HL-60 (cell line): Measurements from ENCODE around the gene SLC6A6.

Experiments
- CTCF ChIP-seq: IDR thresholded peaks from one replicate; pipeline ENCODE4 v1.5.1; 2011; ENCODE audit warnings: low read length, control low read depth, inconsistent platforms; ENCODE audit not compliant: insufficient read depth
- GABPA ChIP-seq: IDR thresholded peaks from 2 replicates; pipeline ENCODE4 v1.6.1; 2012; ENCODE audit warnings: low read depth
- POLR2AphosphoS5 ChIP-seq: IDR thresholded peaks from 2 replicates; pipeline ENCODE4 v1.6.1; 2012; ENCODE audit warnings: low read depth
- REST ChIP-seq: IDR thresholded peaks from 2 replicates; pipeline ENCODE4 v1.6.1; 2012; ENCODE audit warnings: low read depth; ENCODE audit not compliant: insufficient replicate concordance
- SPI1 ChIP-seq: IDR thresholded peaks from 2 replicates; pipeline ENCODE4 v1.6.1; 2012; ENCODE audit warnings: low read depth, mild to moderate bottlenecking, borderline replicate concordance

- TF ChIP-seq CTCF (no peak), GABPA (no peak), POLR2AphosphoS5 (no peak), REST (no peak), SPI1 (no peak)
Observed at GRCh38 chr3:14424711-14425580, 22.5 kb downstream of the SLC6A6 start.
